BLaER1 treated with 17β-estradiol and CSF1 and Interleukin-3, amounts not matched to agents 10 nM and 100 nM (cell line): Measurements from ENCODE around the gene POU6F1.
"Not testable (repeated sequence)": the region's sequence is repeated elsewhere in the genome, so short reads cannot be mapped to it uniquely, and the experiment has no call there.

ENCODE experiments used
- H3K27ac ChIP-seq, 11 experiments: shearing (Covaris generic); formaldehyde crosslinking; 2 replicates each; pipeline ENCODE4 v1.8.1; 2022
- H3K27me3 ChIP-seq, 11 experiments: shearing (Covaris generic); formaldehyde crosslinking; 2 replicates each; pipeline ENCODE4 v1.8.1; 2022
- H3K36me3 ChIP-seq, 11 experiments: shearing (Covaris generic); formaldehyde crosslinking; 2 replicates each; pipeline ENCODE4 v1.8.1; 2022
- H3K4me1 ChIP-seq, 10 experiments: shearing (Covaris generic); formaldehyde crosslinking; 2 replicates each; pipeline ENCODE4 v1.8.1; 2022
- H3K4me2 ChIP-seq, 11 experiments: shearing (Covaris generic); formaldehyde crosslinking; 2 replicates each; pipeline ENCODE4 v1.8.1; 2022
- H3K4me3 ChIP-seq, 10 experiments: shearing (Covaris generic); formaldehyde crosslinking; 2 replicates each; pipeline ENCODE4 v1.8.1; 2022
- H3K9ac ChIP-seq, 11 experiments: shearing (Covaris generic); formaldehyde crosslinking; 2 replicates each; pipeline ENCODE4 v1.8.1; 2022
- H3K9me3 ChIP-seq, 11 experiments: shearing (Covaris generic); formaldehyde crosslinking; replicated peaks in 1 of 11; 2 replicates each; pipeline ENCODE4 v1.8.1; 2022
- H4K20me1 ChIP-seq, 11 experiments: shearing (Covaris generic); formaldehyde crosslinking; 2 replicates each; pipeline ENCODE4 v1.8.1; 2022
- Cebpa-rat ChIP-seq, 11 experiments: shearing (Covaris generic); IDR thresholded peaks; 2 replicates each; pipeline ENCODE4 v1.8.1; 2022

Gene POU6F1, protein sequence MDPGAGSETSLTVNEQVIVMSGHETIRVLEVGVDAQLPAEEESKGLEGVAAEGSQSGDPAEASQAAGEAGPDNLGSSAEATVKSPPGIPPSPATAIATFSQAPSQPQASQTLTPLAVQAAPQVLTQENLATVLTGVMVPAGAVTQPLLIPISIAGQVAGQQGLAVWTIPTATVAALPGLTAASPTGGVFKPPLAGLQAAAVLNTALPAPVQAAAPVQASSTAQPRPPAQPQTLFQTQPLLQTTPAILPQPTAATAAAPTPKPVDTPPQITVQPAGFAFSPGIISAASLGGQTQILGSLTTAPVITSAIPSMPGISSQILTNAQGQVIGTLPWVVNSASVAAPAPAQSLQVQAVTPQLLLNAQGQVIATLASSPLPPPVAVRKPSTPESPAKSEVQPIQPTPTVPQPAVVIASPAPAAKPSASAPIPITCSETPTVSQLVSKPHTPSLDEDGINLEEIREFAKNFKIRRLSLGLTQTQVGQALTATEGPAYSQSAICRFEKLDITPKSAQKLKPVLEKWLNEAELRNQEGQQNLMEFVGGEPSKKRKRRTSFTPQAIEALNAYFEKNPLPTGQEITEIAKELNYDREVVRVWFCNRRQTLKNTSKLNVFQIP

DNA sequence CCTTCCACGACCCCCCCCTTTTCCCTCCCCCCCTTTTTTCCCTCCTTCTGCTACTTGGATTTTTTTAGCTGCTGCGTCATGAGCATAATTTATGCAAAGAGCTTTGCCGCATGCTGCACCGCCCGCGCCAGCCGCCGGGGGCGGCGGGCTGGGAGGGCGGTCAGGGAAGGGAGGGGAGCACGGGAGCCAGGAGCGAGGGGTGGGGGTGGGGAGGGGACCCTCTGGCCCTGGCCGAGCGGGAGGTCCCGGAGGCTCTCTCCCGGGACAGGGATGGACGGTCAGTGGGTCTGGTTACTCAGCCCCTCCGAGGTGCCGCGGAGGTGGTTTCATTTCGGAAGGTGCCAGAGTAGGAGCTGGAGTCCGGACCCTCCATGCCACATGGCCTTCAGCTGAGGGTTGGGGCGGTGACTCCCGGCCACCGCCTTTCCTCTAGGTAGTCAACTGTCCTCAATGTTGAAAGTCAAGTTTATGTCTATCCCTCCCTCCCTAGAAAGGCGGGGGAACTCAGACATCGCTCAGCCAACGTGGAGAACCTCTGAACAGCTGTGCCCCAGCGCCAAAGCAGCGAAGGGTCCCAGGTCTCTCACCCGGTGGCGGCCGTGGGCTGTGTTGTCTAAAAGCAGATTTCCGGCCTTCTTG lies at the start of gene POU6F1:
Gene POU6F1 (minus strand): TSS at position 95 of the 639 bp plus-strand sequence. CDS start 11,226 bp downstream, outside the sequence.
- Histone ChIP-seq H3K4me2 (peak within 1 kb of the TSS; percentile 76 to 95 (median 92)), H3K27ac (peak within 1 kb of the TSS; percentile 76 to 88 (median 82)), H4K20me1 (no peaks in the 10 kb centered on the region), H3K9me3 (no peaks in the 10 kb centered on the region), H3K36me3 (no peaks in the 10 kb centered on the region), H3K4me1 (peaks cover 8 to 23% (median 16%) of the 10 kb centered on the region in 10 experiments), H3K9ac (peak within 1 kb of the TSS; percentile 76 to 93 (median 85)), H3K4me3 (peak within 1 kb of the TSS; percentile 66 to 78 (median 71)), H3K27me3 (peaks cover 0 to 10% (median 7%) of the 10 kb centered on the region in 11 experiments; a peak in 11 of 22 replicates)
- TF ChIP-seq Cebpa-rat (IDR thresholded peaks at IDR 0.05), result no peak

DNA sequence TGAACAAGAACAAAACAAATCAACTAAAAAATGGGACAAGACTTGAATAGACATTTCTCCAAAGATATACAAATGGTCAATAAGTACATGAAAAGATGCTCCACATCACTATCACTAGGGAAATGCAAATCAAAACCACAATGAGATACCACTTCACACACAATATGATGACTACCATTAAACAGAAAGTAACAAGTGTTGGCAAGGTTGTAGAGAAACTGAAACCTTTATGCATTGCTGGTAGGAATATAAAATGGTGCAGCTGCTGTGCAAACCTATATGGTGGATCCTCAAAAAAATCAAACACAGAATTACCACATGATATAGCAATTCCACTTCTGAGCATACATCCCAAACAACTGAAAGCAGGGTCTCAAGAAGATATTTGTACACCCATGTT lies 47.2 kb upstream of the POU6F1 start:
- Histone ChIP-seq H3K9ac (no peak overlapping the region), H3K4me2 (no peak overlapping the region), H4K20me1 (peaks cover 0 to 5% (median 0%) of the 10 kb centered on the region in 11 experiments; a peak in 1 of 22 replicates), H3K4me1 (peaks cover 8 to 28% (median 18%) of the 10 kb centered on the region in 10 experiments; a peak in 19 of 20 replicates), H3K27me3 (peaks cover 0 to 11% (median 0%) of the 10 kb centered on the region in 11 experiments; a peak in 8 of 22 replicates), H3K9me3 (no peaks in the 10 kb centered on the region), H3K36me3 (peaks cover 0 to 19% (median 0%) of the 10 kb centered on the region in 11 experiments; a peak in 3 of 22 replicates), H3K4me3 (no peak overlapping the region), H3K27ac (no peak overlapping the region)
- TF ChIP-seq Cebpa-rat (IDR thresholded peaks at IDR 0.05), result no peak

DNA sequence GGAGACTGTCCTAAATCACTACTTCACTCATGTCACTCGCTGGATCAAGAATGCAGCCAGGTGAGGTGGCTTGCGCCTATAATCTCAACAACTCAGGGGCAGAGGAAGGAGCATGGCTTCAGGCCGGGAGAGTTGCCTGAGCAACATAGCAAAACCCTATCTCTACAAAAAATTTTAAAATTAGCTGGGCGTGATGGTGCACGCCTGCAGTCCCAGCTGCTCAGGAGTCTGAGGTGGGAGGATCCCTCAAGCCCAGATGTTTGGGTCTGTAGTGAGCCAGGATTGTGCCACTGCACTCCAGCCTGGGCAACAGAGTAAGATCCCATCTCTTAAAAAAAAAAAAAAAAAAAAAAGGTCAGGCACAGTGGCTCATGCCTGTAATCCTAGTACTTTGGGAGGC lies 46.4 kb upstream of the POU6F1 start:
- Histone ChIP-seq H3K9me3 (no peaks in the 10 kb centered on the region), H3K4me3 (no peak overlapping the region), H4K20me1 (peaks cover 0 to 4% (median 0%) of the 10 kb centered on the region in 11 experiments; a peak in 1 of 22 replicates), H3K4me1 (peaks cover 4 to 23% (median 14%) of the 10 kb centered on the region in 10 experiments; a peak in 19 of 20 replicates), H3K27ac (no peak overlapping the region), H3K4me2 (no peak overlapping the region), H3K9ac (no peak overlapping the region), H3K27me3 (peaks cover 0 to 7% (median 0%) of the 10 kb centered on the region in 11 experiments; a peak in 5 of 22 replicates), H3K36me3 (peaks cover 0 to 19% (median 0%) of the 10 kb centered on the region in 11 experiments; a peak in 3 of 22 replicates)
- TF ChIP-seq Cebpa-rat (IDR thresholded peaks at IDR 0.05), result no peak

DNA sequence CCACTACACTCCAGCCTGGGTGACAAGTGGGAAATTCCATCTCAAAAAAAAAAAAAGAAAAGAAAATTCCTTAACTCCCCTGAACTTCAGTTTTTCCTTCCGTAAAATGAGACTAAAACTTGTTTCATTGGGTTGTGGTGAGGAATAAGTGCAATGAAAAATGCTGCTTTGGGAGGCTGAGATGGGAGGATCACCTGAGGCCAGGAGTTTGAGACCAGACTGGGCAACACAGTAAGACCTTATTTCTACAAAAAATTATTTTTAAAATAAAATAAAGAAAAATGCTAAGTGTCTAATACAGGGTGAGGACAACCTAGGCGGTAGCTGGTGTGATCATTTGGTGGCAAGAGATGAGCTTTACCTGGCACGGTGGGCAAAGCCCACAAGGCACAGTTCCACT lies 45.5 kb upstream of the POU6F1 start:
- Histone ChIP-seq H3K4me2 (peak overlapping the region in 4 of 11 experiments; percentile 1 to 46 (median 16); a peak in 1 of 22 replicates), H3K4me3 (no peak overlapping the region), H4K20me1 (no peaks in the 10 kb centered on the region; a peak in 1 of 22 replicates), H3K27me3 (no peaks in the 10 kb centered on the region), H3K9me3 (no peaks in the 10 kb centered on the region), H3K9ac (no peak overlapping the region), H3K4me1 (peaks cover 0 to 15% (median 6%) of the 10 kb centered on the region in 10 experiments; a peak in 9 of 20 replicates), H3K27ac (no peak overlapping the region), H3K36me3 (peaks cover 0 to 19% (median 0%) of the 10 kb centered on the region in 11 experiments; a peak in 3 of 22 replicates)
- no peak for TF ChIP-seq Cebpa-rat (IDR thresholded peaks at IDR 0.05)

DNA sequence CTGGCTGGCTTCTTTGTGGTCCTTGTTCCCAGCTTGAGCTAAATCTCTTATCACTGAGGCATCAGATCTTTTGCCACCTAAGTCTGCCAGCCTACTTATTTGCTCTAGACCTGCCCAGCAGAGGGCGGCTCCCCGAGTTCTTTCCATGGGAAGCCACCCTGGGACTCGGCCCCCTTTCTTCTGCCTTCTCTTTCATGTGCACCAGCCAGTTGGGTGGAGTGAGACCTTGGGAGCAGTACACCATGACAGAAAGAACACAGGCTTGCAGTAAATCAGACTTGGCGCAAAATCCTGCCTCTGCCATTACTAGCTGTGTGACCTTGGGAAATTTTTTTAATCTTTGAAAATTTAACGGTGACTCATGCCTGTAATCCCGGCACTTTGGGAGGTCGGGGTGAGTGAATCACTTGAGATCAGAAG lies 44.9 kb upstream of the POU6F1 start:
- H3K27me3 ChIP-seq, result no peaks in the 10 kb centered on the region
- H3K9ac ChIP-seq, result no peak overlapping the region
- peaks cover 0 to 15% (median 5%) of the 10 kb centered on the region in 10 experiments; a peak in 9 of 20 replicates for H3K4me1 ChIP-seq
- no peak overlapping the region for H3K27ac ChIP-seq
- no peak for TF ChIP-seq Cebpa-rat (IDR thresholded peaks at IDR 0.05)
- no peak overlapping the region for H3K4me3 ChIP-seq
- peaks cover 0 to 21% (median 0%) of the 10 kb centered on the region in 11 experiments; a peak in 3 of 22 replicates for H3K36me3 ChIP-seq
- no peaks in the 10 kb centered on the region for H3K9me3 ChIP-seq
- no peaks in the 10 kb centered on the region; a peak in 1 of 22 replicates for H4K20me1 ChIP-seq
- H3K4me2 ChIP-seq, result peak overlapping the region in 4 of 11 experiments; percentile 1 to 46 (median 16); a peak in 4 of 22 replicates

DNA sequence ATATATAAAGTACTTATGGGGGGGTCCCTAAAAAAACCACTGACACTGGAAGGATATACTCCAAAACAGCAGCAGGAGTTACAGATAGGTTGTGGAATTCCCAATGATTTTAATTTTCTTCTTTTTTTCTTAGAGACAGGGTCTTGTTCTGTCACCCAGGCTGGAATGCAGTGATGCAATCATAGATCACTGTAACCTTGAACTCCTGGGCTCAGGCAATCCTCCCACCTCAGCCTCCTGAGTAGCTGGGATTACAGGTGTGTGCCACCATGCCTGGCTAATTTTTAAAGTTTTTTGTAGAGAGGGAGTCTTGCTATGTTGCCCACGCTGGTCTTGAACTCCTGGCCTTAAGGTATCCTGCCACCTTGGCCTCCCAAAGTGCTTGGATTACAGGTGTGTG lies 41.7 kb upstream of the POU6F1 start:
- not testable (repeated sequence) for H3K4me3 ChIP-seq, H3K9me3 ChIP-seq, H4K20me1 ChIP-seq, H3K9ac ChIP-seq, H3K27me3 ChIP-seq, H3K4me2 ChIP-seq, H3K27ac ChIP-seq
- peaks cover 2 to 14% (median 8%) of the 10 kb centered on the region in 10 experiments; a peak in 17 of 20 replicates for H3K4me1 ChIP-seq
- peaks cover 0 to 20% (median 0%) of the 10 kb centered on the region in 11 experiments; a peak in 3 of 22 replicates for H3K36me3 ChIP-seq

DNA sequence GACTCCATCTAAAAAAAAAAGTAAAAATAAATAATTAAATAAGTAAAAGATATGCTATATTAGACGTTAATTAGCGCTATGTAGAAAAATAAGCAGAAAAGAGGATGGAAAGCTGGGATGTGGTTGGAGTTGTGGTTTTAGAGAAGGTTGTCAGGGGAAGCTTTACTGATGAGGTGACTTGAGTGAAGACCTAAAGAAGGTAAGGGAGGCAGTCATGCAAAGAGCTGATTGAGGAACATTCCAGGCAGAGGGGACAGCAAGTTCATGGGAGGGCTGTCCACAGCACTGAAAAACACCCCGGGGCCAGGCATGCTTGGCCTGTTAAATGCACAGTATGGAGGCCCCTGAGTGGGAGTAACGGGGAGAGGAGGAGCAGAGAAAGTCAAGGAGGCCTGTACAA lies 36.7 kb upstream of the POU6F1 start:
- Histone ChIP-seq H4K20me1 (0 out of 22 replicates have a peak, but pooled peaks cover 0 to 5% (median 0%) of the 10 kb centered on the region in 11 experiments), H3K27me3 (no peaks in the 10 kb centered on the region), H3K4me1 (peaks cover 6 to 26% (median 19%) of the 10 kb centered on the region in 10 experiments; a peak in 17 of 20 replicates)

DNA sequence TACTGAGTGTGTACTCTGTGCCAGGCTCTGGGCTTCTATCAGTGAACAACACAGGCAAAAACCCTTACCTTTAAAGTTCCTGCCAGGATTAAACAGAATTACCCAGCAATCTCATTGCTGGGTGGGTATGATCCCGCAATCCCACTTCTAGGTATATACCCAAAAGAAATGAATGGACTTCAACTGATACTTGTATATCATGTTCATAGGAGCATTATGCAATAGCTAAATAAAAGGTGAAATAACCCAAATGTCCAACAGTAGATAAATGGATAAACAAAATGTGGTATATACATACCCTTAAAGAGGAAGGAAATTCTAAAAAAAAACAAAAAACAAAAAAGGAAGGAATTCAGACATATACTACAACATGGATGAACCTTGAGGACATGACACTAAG lies 35.4 kb upstream of the POU6F1 start:
- no peaks in the 10 kb centered on the region for H3K9me3 ChIP-seq
- H3K4me3 ChIP-seq, result no peak overlapping the region
- H3K4me2 ChIP-seq, result peak overlapping the region in 6 of 11 experiments; percentile 16 to 84 (median 62); a peak in 11 of 22 replicates
- H3K4me1 ChIP-seq, result peaks cover 7 to 39% (median 24%) of the 10 kb centered on the region in 10 experiments
- no peaks in the 10 kb centered on the region for H3K27me3 ChIP-seq
- no peak overlapping the region for H3K27ac ChIP-seq
- no peak overlapping the region for H3K9ac ChIP-seq
- peaks cover 0 to 34% (median 4%) of the 10 kb centered on the region in 11 experiments; a peak in 5 of 22 replicates for H3K36me3 ChIP-seq
- H4K20me1 ChIP-seq, result 0 out of 22 replicates have a peak, but pooled peaks cover 0 to 5% (median 0%) of the 10 kb centered on the region in 11 experiments
- no peak for TF ChIP-seq Cebpa-rat (IDR thresholded peaks at IDR 0.05)

More for the DNA sequence above, 36.7 kb upstream of the POU6F1 start:
- no peak for TF ChIP-seq Cebpa-rat (IDR thresholded peaks at IDR 0.05)
- H3K27ac ChIP-seq, result no peak overlapping the region
- H3K4me2 ChIP-seq, result peak overlapping the region in 9 of 11 experiments; percentile 6 to 84 (median 37); a peak in 11 of 22 replicates
- no peak overlapping the region for H3K4me3 ChIP-seq
- no peak overlapping the region for H3K9ac ChIP-seq
- no peaks in the 10 kb centered on the region for H3K9me3 ChIP-seq
- H3K36me3 ChIP-seq, result peaks cover 0 to 32% (median 4%) of the 10 kb centered on the region in 11 experiments; a peak in 4 of 22 replicates
